ENCODE results near the gene CHD9NB.
"Not testable (repeated sequence)": the region's sequence is repeated elsewhere in the genome, so short reads cannot be mapped to it uniquely, and the experiment has no call there.

Gene CHD9NB

DNA sequence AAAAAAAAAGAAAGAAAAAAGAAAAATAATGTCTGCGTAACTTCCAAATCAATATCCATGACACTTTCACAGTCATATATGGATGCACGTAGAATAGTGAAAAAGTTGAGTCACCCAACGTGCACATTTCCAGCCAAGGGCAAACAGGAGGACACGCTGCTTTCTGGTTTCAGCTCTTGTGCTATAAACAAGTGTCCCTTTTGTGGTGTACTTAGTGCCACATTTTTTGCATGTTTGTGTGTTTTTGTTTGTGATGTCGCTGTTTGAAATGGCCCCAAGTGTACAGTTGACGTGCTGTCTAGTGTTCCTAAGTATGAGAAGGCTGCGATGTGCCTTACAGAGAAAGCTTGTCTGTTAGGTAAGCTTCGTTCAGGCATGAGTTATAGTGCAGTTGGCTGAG, 5.0 kb upstream of the CHD9NB start:
- DNase-seq (ENCODE audit: low read depth, low spot score), result no peak

DNA sequence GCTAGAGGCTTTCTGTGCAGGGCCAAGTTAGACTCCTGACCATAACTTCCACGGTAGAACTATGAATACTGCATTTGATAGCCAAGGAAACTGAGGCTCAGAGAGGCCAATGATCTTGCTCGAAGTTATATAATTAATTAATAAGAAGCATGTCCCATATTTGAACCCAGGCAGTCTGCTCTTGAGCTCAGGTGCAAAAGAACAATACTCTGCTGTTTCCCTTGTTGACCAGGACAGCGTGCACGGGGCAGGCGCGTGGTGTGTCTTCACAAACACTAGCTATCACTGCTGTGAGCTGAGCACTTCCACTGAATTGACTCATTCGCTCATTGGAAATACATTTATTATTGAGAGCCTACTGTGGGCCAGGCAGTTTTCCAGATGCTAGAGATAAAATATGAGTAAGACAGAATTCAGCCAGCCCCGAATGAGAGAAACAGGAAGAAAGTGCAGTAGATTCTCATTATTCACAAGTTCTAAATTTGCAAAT, 3.7 kb upstream of the CHD9NB start:
- no peak for DNase-seq (ENCODE audit: low read depth, low spot score)

DNA sequence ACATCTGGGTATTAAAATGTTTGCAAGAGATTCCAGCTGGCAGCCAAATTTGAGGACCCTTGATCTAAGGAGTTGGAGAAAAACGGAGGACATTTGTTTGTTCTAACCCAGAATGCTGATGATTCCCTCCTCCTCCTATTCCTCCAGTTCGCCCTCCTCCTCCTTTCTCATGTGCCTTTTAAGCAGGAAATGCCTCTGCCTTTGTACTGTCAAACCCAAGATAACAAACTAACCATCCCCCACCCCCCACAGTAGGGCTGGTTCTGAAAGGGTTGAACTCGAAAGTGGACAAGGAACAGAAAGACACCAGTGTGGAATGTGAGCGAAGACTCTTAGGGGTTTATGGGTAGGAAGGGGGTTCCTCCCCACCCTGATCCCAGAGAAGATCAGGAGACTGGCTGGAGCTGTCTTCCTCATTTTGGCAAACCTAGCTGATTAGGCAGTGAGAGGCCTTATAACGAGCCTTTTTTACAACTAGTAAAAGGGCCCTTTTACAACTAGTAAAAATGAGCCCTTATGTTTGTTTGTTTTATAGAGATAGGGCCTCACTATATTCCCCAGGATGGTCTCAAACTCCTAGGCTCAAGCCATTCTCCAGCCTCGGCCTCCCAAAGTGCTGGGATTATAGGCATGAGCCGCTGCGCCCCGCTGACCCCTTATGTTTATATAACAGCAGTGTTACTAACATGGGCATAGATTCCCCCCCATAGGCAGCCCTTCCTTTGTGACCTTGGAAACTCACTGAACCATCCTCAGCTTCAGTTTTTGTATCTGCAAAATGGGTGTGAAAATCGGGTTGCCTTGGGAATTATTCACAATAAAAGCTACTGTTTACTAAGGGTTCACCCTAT, 3.1 kb upstream of the CHD9NB start:
- DNase-seq (ENCODE audit: low read depth, low spot score), result no peak

DNA sequence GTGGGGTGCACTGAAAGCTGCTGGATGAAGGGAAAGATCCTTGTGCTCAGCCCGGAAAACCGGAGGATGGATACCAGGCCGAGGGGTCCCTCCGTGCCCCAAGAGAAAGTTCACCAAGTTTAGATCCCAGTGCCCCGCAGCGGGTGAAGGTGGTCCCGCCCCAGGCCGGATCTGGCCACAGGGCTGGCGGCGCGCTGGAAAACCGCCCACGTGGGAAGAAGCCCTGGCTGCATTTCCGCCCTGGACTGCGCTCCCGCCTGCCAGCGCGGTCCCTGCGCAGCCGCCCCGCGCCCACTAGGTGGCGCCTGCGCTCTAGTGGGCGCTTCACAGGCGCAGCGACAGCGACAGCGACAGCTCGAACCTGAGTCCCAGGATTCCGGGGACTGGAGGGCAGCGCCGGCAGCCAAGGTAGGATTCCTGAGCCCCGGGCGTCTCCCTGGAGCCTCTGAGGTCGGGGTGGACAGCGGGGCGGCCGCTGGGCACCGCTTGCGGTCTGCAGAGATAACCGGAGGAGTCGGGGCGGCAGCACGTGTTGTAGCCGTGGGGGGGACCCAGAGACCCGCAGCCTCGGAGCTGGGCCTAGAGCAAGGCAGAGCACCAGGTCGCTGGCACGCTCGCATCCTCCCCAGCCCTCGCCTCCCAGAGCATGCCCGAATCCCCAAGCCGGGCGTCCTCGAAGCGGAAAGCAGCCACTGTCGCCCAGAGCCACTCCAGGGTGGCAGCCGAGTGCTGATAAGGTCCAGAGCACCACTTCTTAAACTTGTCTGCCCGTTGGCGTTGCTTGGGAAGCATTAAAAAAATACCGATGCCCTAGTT, 2.2 kb upstream of the CHD9NB start, which contains the start of gene CHD9:
CHD9 (plus strand) TSS at position 322 of the 816 bp plus-strand sequence. CDS start 101,099 bp downstream, outside the sequence.
- peak; percentile 34 for DNase-seq (ENCODE audit: low read depth, low spot score)

DNA sequence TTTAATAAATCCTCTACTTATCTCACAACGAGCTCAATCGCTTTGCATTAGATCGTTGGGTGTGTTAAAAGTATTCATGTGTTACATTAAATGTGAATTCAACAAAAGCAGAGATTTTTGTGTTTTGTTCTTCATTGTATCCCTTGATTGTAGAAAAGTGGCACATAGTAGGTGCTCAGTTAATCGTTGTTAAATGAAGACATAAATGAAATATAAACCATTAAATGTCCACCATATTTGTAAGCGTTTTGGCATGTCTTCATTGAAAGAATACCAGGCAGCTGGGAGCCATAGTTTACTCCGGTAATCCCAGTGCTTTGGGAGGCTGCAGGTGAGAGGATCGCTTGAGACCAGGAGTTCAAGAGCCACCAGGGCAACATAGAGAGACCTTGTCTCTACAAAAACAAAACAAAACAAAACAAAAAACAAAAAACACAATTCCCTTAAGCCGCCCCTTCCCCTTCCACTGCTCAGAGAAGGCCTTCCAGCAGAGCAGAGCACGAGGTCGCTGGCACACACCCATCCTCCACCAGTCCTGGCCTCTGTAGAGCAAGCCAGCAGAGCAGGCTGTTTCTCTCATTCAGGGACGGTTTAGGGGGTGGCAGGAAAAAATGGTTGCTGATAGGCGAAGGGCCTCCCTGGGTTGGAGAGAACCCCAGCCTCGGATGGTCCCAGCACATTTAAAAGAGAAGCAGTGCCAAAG, 1.4 kb upstream of the CHD9NB start:
- DNase-seq (ENCODE audit: low read depth, low spot score), result peak; percentile 3

DNA sequence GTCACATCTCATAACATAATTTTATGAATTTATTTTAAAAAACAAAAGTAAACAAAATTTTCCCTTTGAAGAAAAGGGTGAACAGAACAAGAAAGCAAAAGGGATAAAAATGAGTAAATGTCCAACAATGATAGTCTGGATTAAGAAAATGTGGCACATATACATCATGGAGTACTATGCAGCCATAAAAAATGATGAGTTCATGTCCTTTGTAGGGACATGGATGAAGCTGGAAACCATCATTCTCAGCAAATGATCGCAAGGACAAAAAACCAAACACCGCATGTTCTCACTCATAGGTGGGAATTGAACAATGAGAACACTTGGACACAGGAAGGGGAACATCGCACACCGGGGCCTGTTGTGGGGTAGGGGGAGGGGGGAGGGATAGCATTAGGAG, 1.4 kb downstream of the CHD9NB start:
- not testable (repeated sequence) for DNase-seq (ENCODE audit: low read depth, low spot score)

DNA sequence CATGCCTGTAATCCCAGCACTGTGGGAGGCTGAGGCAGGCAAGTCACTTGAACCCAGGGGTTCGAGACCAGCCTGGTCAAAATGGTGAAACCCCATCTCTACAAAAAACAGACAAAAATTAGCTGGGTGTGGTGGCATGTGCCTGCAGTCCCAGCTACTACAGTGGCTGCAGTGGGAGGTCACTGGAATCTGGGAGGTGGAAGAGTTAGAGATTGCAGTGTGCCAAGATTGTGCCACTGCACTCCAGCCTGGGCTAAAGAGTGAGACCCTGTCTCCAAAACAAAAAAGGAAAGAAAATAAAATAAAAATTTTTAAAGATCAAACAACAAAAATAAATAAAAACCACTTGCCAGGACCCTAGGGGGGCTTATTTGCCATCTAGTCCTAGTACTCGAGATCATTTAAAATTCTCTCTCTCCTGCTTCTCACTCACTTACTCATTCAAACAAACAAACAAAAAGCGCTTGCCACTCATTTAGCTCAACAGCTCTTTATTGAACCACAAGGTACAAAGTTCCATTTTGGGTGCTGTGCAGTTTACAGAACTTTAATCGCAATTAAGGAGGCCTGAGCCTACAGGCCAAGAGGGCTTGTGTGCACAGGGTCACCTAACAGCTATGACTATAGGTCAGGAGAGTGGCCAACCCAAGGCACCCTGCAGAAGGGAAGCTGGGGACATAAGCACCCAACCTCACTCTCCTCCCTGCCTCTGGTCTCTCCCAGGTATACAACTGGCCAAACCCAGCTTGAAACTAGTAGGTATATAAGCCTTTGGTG, 4.4 kb downstream of the CHD9NB start:
- DNase-seq (ENCODE audit: low read depth, low spot score), result no peak

DNA sequence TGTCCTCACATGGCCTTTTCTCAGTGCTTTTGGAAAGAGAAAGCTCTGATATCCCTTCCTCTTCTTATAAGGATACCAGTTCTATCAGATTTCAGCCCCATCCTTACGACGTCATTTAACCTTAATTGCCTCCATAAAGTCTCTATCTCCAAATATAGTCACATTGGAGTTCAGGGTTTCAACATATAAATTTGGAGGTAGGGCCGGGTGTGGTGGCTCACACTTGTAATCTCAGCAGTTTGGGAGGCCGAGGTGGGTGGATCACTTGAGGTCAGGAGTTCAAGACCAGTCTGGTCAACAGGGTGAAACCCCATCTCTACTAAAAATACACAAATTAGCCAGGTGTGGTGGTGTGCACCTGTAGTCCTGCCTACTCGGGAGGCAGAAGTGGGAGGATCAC, 5.2 kb downstream of the CHD9NB start:
- not testable (repeated sequence) for DNase-seq (ENCODE audit: low read depth, low spot score)

DNA sequence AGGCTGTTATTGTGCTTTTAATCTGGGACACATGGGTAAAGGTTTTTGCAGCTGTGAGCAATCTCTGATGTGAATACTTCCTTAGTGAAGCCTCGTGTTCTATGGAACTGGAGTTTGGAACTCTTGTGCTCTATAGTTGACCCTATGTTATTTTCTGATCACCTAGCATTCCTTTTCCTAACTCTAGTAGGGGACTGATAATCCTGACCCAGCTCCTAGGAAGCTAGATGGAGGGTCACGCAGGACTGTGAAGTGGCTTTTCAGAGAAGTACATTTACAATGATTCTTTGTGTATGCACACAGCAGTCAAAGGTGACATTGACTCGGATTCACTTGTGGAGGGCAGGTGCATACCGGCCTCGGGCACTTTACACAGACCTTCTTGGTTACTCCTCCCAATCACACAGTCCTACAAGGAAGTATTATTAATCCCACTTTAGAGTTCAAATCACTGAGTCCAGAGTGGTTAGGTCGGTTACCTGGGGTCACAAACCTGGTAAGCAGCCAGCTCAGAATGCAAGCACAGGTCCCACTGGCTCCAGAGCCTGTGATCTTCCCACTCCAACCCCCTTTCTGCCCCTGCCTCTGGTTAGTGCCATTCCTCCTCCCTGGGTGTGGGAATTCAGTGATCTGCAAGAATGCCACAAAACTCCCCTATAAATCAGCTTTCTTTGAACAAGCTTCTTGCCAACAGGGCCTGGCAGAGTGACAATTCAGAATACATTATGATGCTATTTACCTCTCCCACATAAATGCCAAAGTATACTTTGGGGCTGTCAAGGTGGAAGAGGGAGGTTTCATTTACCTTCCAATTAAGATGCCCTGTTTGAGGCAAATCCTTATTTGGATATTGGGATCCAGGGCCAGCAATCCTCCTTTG, 7.1 kb downstream of the CHD9NB start:
- DNase-seq (ENCODE audit: low read depth, low spot score), result no peak

DNA sequence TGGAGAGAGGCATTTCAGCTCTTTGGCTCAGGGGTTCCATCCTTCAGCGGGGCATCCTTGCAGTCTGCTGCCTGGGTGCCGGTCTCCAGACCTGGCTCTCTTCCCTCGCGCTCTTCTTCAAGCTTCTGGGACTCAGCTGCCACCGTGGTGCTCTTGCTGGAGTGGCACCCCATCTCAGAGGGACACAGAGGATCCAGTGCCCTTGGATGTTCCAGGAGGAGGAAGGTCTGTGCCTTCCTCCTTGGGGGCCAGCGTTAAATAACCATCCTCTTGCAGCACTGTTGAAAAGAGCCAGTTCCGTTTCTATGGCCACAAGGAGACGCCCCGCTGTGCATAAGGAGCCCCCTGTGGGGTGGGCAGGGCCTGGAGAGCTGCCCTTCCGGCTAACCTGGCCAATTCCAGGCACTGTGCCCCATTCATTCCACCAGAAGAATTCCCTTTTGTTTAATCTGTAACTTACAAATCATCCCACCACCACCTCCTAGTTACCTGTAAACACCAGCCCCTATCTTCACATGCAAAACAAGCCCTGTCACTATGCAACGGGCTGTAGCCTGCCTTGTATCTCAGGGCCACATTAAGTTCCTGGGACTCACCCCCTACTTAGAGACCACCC, 8.6 kb downstream of the CHD9NB start:
- DNase-seq (ENCODE audit: low read depth, low spot score), result no peak

DNA sequence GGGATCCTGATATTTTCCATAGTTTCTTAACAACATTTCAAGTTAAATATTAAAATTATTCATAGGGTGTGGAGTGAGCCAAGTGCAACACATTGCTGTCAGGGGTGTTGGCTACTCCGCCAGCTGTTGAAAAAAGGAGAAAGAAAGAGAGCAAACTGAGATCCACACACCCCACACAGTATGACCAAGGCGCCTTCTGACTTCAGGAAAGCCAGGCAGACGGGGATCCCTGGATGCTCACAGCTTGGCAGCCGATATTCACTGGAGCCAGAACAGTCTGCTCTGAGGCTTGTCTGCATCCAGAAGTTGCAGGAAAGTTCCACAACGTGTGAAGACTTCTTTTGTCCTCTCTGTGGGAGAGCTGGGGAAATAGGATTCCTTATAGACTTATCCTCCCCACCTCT, 9.3 kb downstream of the CHD9NB start:
- DNase-seq (ENCODE audit: low read depth, low spot score), result no peak

DNA sequence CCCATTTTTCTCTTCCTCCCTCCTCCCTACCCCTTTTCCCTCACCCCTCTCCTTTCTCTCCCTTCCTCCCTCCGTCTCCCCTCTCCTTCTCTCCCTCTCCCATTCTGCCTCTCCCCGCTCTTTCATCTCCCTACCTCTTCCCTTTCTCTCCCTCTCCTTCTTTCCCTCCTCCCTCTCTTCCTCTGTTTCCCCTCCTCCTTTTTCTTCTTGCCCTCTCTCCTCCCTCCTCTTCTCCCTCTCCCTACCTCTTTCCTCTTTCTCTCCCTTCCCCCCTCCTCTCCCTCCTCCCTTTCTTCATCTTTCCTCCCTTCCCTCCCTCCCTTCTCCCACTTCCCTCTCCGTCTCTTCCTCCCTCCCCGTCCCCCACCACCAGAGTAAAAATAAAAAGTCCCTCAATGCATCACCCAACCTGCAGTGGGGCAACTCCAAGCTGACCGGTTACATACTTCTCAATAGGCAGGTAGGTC, 10.4 kb downstream of the CHD9NB start:
- DNase-seq (ENCODE audit: low read depth, low spot score), result no peak

DNA sequence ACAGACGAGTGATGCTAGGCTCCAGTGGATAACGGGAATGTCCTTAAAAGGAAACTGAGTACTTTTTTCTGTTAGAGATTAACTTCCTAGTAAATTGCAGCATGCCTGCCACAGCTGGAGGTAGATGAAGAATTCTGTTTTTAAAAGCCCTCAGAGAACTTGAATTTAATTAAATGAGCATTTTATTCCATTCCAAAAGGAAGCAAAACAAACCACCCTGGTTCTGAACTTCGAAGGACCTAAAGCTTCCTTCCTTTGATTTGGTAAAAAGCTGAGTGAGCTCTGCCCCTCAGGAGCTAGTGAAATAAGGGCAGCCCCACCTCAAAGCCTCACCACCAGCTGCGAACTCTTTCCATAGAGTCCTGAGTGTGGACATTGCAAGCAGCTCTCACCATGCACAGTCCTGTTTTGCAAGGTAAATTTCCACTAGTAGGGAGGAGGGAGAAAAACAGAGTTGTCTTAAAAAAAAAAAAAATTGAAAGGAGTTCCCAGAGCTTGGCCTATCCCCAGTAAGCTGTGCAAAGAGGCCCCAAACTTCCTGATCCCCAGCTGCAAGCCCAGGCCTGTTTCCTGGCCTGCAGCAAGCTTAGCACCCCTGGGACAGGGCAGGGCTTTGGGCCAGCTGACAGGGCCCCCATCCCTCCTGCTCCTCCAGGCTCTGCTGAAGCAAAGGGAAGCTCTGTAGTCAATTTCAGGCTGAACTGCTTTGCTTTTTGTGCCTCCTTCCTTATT, 11.2 kb downstream of the CHD9NB start:
- DNase-seq (ENCODE audit: low read depth, low spot score), result no peak

DNA sequence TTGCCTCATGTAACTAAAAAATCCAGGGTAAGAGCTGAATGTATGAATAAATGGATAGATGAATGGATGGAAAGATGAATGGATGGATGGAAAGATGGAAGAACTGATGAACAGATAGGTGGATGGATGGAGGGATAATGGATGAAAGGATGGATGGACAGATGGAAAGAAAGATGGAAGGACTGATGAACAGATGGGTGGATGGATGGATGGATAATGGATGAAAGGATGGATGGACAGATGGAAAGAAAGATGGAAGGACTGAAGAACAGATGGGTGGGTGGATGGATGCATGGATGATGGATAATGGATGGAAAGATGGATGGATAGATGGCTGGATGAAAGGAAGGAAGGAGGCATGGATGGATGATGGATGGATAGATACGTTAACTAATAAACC, 11.9 kb downstream of the CHD9NB start:
- DNase-seq (ENCODE audit: low read depth, low spot score), result no peak

DNA sequence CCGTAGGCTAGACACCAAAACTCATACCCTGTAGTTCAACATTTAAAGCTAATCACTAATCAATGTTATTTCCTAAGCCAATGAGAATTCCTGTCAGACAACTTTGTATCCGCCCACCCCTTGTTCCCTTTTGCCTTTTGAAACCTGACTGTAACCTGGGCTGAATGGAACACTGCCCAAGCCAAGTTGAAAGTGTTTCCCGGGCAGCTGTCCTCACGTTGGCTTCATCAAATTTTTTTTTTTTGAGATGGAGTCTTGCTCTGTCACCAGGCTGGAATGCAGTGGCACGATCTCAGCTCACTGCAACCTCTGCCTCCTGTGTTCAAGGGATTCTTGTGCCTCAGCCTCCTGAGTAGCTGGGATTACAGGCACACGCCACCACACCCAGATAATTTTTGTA, 16.0 kb downstream of the CHD9NB start:
- not testable (repeated sequence) for DNase-seq (ENCODE audit: low read depth, low spot score)

DNA sequence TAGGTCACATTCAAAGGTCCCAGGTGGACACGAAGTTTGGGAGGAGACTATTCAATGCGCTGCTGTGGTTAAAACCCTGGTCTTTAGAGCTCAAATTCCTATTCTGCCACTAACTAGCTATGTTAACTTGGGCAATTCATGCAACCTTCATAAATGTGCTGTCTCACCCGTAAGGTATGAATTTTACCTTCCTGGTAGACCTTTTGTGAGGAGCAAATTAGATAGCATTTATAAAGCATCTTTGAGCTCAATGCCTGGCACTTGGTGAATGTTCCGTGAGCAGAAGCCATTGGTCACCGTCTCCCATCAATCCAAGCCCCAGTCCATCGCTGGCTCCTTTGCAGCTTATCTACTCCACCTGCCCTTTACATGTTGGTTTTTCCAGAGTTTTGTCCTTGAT, 16.6 kb downstream of the CHD9NB start:
- DNase-seq (ENCODE audit: low read depth, low spot score), result no peak

DNA sequence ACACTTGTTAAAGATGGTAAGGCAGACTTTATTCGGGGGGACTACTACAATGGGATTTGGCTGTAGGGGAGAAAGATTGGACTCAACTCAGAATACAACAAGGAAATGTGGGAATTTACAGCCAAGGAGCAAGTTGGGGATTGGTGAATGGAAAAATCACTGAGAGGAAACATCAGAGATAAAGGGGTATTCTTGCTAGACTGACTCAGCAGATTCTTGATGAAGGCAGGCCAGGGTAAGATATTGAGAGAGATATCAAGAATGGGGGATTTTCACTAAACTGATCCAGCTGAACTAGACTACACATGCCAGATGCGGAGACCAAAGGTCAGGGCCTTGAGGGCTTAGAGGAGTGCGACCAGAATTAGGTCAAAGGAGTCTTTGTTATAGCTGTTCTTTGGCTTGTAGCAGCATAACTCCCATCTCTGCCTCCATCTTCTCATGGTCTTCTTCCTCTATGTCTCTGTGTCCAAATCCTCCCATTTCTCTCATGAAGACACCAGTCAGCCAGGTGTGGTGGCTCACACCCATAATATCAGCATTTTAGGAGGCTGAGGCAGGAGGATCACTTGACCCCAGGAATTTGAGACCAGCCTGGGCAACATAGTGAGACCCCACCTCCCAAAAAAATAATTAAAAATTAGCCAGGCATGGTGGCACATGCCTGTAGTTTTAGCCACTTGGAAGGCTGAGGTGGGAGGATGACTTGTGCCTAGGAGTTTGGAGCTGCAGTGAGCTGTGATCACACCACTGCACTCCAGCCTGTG, 17.3 kb downstream of the CHD9NB start:
- DNase-seq (ENCODE audit: low read depth, low spot score), result no peak

DNA sequence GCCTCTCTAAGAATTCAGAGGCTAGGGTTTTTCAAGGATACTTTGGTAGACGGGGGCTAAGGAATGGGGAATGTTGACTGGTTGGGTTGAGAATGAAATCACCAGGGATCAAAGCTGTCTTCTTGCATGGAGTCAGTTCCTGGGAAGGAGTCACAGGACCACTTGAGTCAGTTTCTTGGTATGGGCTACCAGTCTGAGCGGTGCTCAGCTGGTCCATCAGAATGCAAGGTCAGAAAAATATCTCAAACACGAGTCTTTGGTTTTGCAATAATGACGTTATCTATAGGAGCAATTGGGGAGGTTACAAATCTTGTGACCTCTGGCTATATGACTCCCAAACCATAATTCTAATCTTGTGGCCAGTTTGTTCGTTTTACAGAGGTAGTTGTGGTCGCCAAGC, 18.4 kb downstream of the CHD9NB start:
- no peak for DNase-seq (ENCODE audit: low read depth, low spot score)
